HL-60/S4 (cell line): ENCODE results near the gene PIK3R3.

Experiments used
- in situ Hi-C: fragments of 300-500 bp; cut with MboI; formaldehyde crosslinking; loops from 2 replicates; pipeline ENCODE4 v1.14.3; 2022; ENCODE audit warnings: low sequenced_read_pairs

Gene PIK3R3

GRCh38 chr1:46132529-46133180 is at the start of gene PIK3R3:
Gene PIK3R3, minus strand, starts transcription at chr1:46132629. Its CDS starts 677 bp downstream, at chr1:46131952.
- in situ Hi-C loops, result no loop called here

GRCh38 chr1:46181343-46182260 is 49.2 kb upstream of the PIK3R3 start:
- in situ Hi-C loops, result no loop called here

- in situ Hi-C loops, result no loop called here
Observed at GRCh38 chr1:46180082-46180616, 47.7 kb upstream of the PIK3R3 start.

GRCh38 chr1:46179138-46180081 is 47.0 kb upstream of the PIK3R3 start:
- in situ Hi-C loops, result loop anchor here (5.0 kb wide), 1 partner anchor 142 kb away; no protein-coding TSS in a partner anchor

GRCh38 chr1:46176211-46176865 is 43.9 kb upstream of the PIK3R3 start, which contains the start of gene P3R3URF:
Gene P3R3URF, minus strand, starts transcription at chr1:46176488. Its CDS starts 17 bp downstream, at chr1:46176471.
- in situ Hi-C loops, result loop anchor here (5.0 kb wide), 1 partner anchor 139 kb away; no protein-coding TSS in a partner anchor

GRCh38 chr1:46175243-46175642 is 42.8 kb upstream of the PIK3R3 start:
- in situ Hi-C loops, result loop anchor here (5.0 kb wide), 1 partner anchor 138 kb away; no protein-coding TSS in a partner anchor

- in situ Hi-C loops, result loop anchor here (5.0 kb wide), 1 partner anchor 137 kb away; no protein-coding TSS in a partner anchor
Observed at GRCh38 chr1:46174448-46175231, 42.2 kb upstream of the PIK3R3 start, which contains the start of gene TSPAN1. Gene TSPAN1, plus strand, starts transcription at chr1:46175087. Its CDS starts 6,021 bp downstream, at chr1:46181108.

GRCh38 chr1:46173361-46173856 is 41.0 kb upstream of the PIK3R3 start:
- in situ Hi-C loops, result no loop called here

- in situ Hi-C loops, result no loop called here
Observed at GRCh38 chr1:46172321-46172720, 39.9 kb upstream of the PIK3R3 start.

GRCh38 chr1:46171871-46172270 is 39.4 kb upstream of the PIK3R3 start:
- in situ Hi-C loops, result no loop called here

GRCh38 chr1:46171351-46171750 is 38.9 kb upstream of the PIK3R3 start:
- in situ Hi-C loops, result no loop called here

- in situ Hi-C loops, result no loop called here
Observed at GRCh38 chr1:46169811-46170454, 37.5 kb upstream of the PIK3R3 start.

- in situ Hi-C loops, result no loop called here
Observed at GRCh38 chr1:46168477-46168876, 36.0 kb upstream of the PIK3R3 start.

- in situ Hi-C loops, result no loop called here
Observed at GRCh38 chr1:46166521-46167462, 34.4 kb upstream of the PIK3R3 start.

- in situ Hi-C loops, result no loop called here
Observed at GRCh38 chr1:46160212-46160611, 27.8 kb upstream of the PIK3R3 start.

GRCh38 chr1:46159516-46159915 is 27.1 kb upstream of the PIK3R3 start:
- in situ Hi-C loops, result no loop called here
